ENCODE results near the gene RMRP. TPM values are rescaled to one million over a fixed set of nuclear protein-coding genes. Genes with fewer than 3 reads are reported as not detected.

The RMRP gene
- total and polyA plus RNA-seq, 2 experiments from 2014 or later, result 15.3 to 8,626 TPM

- Histone ChIP-seq H3K27ac (ENCODE audit: low read depth) (no peak overlapping the region), H2AFZ (no peak overlapping the region), H3K79me2 (replicated peaks; ENCODE audit: insufficient read depth) (no peaks in the 10 kb centered on the region), H3K4me1 (ENCODE audit: insufficient read depth) (no peaks in the 10 kb centered on the region), H3K4me3 (no peak overlapping the region), H3F3A (replicated peaks; ENCODE audit: low read depth) (0 out of 2 replicates have a peak, but pooled peaks cover 3% of the 10 kb centered on the region), H3K27me3 (ENCODE audit: insufficient read depth) (no peaks in the 10 kb centered on the region), H3K36me3 (ENCODE audit: insufficient read depth) (no peaks in the 10 kb centered on the region), H3K4me2 (no peak overlapping the region), H3K9me2 (ENCODE audit: insufficient read depth) (0 out of 2 replicates have a peak, but pooled peaks cover 3% of the 10 kb centered on the region), H4K20me1 (replicated peaks; ENCODE audit: insufficient read depth) (no peaks in the 10 kb centered on the region)
- Mint-ChIP-seq H3K36me3 (ENCODE audit: low read depth) (no peaks in the 10 kb centered on the region), H3K27ac (no peak overlapping the region), H3K4me1 (no peaks in the 10 kb centered on the region), H3K9me3 (no peaks in the 10 kb centered on the region), H3K27me3 (ENCODE audit: insufficient read depth, low read depth, poor library complexity) (peaks cover 5% of the 10 kb centered on the region), H3K4me3 (no peak overlapping the region)
- TF ChIP-seq ZNF462 (CRISPR knock-in tag; IDR thresholded peaks at IDR 0.05), result no peak
- no peak for TF ChIP-seq JUNB (IDR thresholded peaks at IDR 0.05; ENCODE audit: unreplicated experiment)
- TF ChIP-seq EZH2phosphoT487 (IDR thresholded peaks at IDR 0.05; ENCODE audit: unreplicated experiment), result no peak
- TF ChIP-seq CTCF (conservative IDR thresholded peaks at IDR 0.05; ENCODE audit: low read depth in 2 of 2), result no peak
- no peak for TF ChIP-seq ZNF331 (CRISPR knock-in tag; IDR thresholded peaks at IDR 0.05; ENCODE audit: low read depth)
- TF ChIP-seq STAT1 (IDR thresholded peaks at IDR 0.05; ENCODE audit: unreplicated experiment), result no peak
- no peak for TF ChIP-seq CREB1 (CRISPR knock-in tag; IDR thresholded peaks at IDR 0.05; ENCODE audit: low read depth)
- no peak for TF ChIP-seq REST (IDR thresholded peaks at IDR 0.05; ENCODE audit: unreplicated experiment)
- no peak for TF ChIP-seq EZH2 (IDR thresholded peaks at IDR 0.05; ENCODE audit: low read depth, unreplicated experiment)
- TF ChIP-seq POLR2AphosphoS5 (IDR thresholded peaks at IDR 0.05; ENCODE audit: low read depth), result no peak
- no peak for TF ChIP-seq ETS1 (IDR thresholded peaks at IDR 0.05)
- no peak for TF ChIP-seq ZNF114 (CRISPR knock-in tag; IDR thresholded peaks at IDR 0.05)
- no peak for TF ChIP-seq NANOG (IDR thresholded peaks at IDR 0.05; ENCODE audit: borderline replicate concordance)
- no peak for DNase-seq (ENCODE audit: low spot score)
- ATAC-seq, result no peak
Measured at GRCh38 chr9:35628389-35628991, 29.3 kb downstream of the RMRP start.
